ENCODE data around the gene GDA.

The GDA gene

DNA sequence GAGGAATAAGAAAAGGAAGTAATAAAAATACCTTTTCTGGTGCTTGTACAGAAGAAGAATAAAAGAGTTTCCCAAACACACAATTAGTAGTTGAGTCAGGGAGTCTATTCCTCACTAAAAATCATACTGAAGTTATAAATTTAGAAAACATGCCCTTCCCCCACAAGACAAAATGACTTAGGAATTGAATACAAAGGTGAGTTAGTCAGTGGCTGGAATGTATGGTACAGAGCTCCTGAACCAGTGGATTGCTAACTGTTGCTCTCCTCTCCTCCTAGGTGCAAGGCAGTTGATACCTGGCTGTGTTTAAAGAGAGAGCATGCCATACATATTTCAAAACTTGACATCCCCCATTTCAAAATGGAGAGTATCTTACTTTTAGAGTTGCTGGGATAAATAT, 1.9 kb downstream of the GDA start:
- DNase-seq: no peak

- no peak for DNase-seq
These were observed 5.4 kb downstream of the GDA start for GRCh38 chr9:72154468-72155285.

DNA sequence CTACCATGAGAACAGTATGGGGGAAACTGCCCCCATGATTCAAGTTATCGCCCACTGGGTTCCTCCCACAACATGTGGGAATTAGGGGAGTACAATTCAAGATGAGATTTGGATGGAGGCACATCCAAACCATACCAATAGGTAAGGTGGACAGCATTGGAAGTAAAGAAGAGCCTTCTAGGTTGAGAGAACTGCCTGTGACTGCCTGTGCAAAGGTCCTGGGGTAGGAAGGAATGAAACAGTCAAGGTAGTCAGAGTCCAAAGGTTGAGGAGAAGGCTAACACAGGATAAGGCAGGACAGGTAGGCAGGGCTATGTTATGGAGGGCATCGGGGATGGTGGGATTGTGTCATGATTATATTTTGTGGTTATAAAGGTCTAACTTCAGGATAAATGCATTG, 6.1 kb downstream of the GDA start:
- no peak for DNase-seq

DNA sequence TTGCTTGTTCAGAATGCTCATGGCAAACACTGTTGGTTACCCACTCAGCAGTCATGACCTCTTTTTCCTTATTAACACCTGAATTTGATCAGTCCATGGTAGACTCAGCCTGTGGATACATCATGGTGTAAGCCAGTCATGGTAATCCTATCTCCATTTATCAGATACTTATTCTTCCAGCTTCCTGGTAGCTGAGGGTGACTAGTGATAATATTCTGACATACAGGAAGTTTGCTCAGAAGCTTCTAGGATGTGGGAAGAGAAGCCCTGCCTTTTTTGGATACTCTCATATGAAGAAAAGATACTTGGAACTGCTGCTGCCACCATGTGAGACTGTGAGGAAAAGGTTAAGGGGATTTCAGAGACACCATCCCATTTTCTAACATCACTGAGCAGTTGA, 7.3 kb downstream of the GDA start:
- no peak for DNase-seq

DNA sequence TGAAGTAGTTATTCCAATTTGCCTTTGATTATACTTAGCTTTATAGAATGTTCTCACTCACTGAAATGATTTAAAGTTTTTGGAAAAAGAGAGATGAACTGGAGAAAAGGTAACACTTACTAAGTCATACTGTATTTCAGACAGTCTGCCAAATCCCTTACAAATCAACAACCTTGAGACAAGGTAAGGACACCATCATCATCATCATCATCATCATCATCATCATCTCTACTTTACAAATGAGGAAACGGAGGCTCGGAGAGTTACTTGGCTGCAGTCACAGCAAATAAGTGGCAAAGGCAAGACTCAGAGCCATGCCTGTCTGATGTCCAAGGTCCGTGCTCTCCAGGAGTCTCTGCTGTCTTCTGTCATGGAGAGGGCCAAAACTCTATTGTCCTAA, 9.4 kb downstream of the GDA start:
- DNase-seq: no peak

DNA sequence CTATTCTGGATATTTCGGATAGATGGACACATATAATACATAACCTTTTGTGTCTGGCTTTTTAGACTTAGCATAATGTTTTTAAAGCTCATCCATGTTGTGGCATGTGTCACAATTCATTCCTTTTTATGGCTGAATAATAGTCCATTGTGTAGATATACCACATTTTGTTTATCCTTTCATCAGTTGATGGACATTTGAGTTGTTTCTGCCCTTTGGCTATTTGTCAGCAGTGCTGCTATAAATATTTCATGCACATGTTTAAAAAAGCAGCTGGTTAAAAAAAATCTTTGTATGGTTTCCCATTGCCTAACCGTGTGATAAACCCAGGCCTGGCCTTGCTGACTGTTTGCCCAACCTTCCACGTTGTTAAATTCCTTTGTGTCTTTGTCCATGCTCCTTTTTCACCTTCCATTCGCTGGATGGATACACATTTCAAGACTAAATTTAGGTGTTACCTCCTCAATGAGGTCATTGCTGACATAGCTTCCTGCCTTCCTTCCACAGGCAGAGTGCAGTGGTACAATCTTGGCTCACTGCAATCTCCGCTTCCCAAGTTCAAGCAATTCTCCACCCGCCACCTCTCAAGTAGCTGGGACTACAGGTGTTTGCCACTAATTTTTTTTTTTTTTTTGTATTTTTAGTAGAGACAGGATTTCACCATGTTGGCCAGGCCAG, 11.3 kb downstream of the GDA start:
- DNase-seq: no peak

DNA sequence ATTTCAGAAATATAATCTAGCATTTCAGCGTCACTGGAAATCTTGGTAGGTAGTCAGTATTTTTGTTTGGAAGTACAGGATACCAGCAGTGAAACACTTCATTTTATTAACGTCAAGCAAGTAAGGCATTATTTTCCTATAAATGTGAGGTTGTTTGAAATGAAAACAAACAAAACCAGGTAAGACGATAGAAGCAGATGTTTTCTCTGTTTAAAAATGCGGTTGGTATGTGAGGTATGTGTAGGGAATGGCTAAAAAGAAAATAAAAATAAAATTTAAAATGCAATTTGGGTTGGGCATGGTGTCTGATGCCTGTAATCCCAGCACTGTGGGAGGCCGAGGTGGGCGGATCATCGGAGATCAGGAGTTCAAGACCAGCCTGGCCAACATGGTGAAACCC, 16.1 kb downstream of the GDA start:
- DNase-seq: no peak

DNA sequence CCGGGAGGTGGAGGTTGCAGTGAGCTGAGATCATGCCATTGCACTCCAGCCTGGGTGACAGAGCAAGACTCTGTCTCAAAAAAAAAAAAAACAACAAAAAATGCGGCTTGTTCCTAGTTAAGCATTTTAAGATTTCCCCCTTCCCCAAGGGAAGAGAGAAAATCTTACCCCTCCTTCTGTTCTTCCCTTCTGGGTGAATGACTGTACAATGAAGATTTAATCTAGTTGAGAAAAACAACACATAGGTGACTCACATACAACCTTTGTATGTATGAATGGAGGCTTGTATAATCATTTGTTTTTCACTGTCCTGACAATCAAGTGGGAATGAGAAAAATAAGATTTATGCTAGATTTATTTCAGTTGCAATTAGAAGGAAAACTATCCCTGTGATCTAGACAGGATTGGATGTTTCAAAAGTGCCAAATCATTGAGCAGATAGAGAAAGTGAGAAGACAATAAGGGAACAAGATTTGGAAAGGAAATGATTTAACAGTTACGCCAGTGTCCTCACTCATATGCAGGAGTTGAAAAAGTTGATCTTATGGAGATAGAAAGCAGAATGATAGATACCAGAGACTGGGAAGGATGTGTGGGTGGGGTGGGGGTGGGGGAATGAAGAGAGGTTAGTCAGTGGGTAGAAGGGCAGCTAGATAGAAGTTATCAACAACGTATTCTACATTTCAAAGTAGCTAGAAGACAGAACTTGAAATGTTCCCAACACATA, 16.7 kb downstream of the GDA start:
- DNase-seq: no peak

DNA sequence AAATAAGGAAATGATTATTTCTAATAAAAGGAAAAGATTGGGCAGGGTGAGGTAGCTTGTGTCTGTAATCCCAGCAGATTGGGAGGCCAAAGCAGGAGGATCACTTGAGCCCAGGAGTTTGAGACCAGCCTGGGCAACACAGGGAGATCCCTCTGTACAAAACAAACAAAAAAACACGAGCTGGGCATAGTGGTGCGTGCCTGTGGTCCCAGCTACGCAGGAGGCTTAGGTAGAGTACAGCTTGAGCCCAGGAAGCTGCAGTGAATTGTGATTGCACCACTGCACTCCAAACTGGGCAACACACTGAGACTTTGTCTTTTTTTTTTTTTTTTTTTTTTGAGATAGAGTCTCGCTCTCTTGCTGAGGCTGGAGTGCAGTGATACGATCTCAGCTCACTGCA, 18.8 kb downstream of the GDA start:
- DNase-seq: no peak

DNA sequence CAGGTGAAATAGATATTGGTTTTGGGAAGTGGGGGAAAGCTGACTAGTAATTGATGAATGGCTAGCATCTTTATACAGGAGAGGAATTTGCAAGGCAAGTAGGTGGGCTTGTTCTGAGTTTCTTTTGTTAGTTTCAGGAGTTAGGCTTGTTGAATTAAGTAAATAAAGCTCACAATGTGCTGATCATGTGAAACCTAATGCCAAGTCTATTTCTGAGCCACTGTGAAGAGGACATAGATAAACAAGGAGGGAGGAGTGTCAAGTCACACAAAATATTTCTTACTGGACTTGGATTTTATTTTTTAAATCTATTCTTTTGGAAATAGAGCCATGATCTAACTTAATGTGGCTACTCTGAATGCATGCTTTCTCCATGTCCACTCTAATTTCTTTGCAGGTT, 19.9 kb downstream of the GDA start:
- DNase-seq: no peak

DNA sequence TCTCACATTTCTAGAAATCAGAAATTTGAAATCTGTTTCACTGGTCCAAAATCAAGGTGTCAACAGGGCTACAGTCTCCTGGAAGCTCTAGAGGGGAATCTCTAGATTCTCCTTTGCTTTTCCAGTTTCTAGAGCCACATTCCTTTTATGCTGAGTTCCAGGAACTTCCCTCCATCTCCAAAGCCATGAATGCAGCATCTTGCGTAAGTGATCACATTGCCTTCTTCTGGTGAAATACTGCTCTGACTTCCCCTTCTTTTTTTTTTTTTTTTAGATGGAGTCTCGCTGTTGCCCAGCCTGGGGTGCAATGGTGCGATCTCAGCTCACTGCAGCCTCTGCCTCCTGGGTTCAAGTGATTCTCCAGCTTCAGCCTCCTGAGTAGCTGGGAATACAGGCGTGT, 23.8 kb downstream of the GDA start:
- no peak for DNase-seq

- DNase-seq: no peak
These were observed 36.3 kb downstream of the GDA start for GRCh38 chr9:72185561-72185960.

- DNase-seq: no peak
These were observed 38.0 kb downstream of the GDA start for GRCh38 chr9:72187121-72187695.

DNA sequence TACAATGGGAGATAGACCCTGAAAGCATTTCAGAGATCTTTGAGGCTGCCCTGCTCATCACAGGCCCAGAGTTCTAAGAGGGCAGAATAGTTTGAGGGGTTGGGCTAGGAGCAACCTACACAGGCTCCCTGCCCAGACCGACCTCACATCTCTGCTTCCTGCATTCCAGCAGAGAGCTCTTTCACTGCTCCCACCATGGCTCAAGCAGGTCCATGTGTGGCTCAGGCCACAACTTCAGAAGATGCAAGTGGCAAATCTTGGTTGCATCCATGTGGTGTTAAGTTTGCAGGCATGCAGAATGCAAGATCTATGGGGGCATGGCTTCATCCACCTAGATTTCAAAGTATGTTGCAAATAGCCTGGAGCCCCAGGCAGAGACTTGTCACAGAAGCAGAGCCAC, 39.0 kb downstream of the GDA start:
- no peak for DNase-seq

- no peak for DNase-seq
These were observed 44.2 kb downstream of the GDA start for GRCh38 chr9:72193478-72193881.

GRCh38 chr9:72199238-72199637, 50.0 kb downstream of the GDA start:
- DNase-seq: no peak

DNA sequence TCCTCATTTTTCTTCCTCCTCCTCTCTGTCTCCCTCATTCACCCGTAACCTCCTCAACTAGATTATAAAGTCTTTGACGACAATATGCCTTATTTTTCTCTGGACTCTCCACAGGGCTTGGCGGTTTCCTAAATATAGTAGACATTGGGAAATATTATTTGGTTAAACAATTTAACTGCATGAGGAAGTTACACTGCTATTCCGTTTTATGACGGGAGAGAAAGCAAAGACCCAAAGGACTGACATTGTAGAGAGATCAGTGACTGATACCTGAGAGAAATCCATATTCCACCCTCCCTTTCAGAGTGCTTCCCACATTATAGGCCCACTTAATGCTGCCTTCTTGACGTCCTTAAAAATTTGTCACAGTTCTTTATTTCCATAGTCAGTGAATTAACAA, 51.2 kb downstream of the GDA start:
- no peak for DNase-seq

DNA sequence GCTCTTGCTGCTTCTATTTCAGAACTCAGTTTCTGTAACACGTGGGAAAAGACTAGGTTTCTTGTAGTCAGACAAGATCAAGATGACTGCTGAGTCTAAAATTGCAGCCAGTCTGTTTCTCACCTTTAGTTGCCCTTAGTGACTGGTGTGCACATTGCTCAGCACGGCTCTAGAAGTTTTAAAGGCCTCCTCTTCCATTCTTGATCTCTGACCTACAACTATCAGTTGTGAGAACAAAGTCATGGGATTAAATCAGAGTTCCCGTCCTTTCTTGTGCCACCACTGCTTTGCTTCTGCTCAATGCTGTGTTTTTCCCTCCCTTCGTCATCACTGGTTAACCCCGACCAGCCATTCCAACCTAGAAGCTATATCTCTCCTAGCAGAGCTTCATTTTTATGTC, 52.8 kb downstream of the GDA start:
- no peak for DNase-seq

DNA sequence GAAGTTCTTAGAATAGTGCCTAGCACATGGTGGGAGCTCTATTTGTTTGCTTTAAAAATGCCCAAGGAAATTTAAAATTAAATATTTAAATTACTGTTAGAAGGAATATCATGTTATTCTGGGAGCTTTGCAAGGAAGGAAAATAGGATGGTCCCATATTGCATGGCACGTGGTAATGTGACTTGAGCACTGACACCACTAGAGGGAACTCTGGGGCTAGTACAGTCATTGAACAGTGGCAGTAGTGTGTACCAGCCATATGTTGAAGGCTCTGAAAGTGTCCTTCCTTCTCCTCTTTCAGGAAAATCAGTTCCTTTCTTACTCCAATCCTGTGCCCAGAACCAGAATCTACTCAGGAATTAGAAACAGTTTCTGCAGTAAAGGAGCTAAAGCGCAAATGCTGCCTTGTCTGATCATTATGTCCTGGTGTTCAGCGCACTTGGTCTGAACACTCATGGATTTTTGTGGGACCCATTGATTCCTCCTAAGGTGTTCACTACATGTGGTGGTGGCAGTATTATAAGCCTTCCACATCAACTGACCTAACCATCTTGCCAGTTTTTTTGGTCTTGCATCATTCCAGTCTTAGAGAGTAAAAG, 54.1 kb downstream of the GDA start:
- no peak for DNase-seq

DNA sequence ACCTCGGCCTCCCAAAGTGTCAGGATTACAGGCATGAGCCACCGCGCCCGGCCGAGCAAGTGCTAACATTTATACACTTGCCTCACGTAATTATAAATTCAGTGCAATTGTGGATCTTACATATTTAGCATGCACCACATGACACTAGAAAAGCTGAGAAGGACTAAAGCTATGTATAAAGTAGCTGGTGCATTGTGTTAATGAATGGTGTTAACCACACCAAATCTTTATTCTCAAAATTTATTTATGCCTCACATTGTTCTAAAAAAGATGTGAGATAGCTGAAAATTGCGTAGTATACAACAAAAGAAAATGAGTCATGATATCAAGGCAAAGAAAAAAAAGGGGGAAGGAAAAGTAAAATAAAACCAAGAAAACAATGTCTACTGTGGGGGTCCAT, 54.8 kb downstream of the GDA start:
- DNase-seq: no peak

GRCh38 chr9:72205513-72205912, 56.3 kb downstream of the GDA start:
- DNase-seq: no peak

DNA sequence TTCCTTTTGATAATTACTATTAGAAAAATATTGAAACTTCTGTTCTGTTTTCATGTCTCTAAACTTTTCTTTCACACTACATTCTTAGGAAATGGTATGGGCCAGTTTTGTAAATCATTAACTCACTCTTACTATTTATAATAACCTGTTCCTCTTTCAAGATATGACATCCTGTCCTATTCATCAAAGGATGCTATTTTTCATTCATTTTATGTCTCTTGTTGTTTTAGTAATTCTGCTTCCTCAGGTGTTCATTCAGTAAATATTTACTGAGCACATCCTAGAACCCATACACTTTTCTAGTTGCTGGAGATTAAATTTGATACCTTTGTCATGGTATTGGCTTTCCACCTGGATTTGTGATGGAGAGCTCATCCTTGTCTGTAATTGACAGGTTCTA, 58.0 kb downstream of the GDA start:
- DNase-seq: no peak

- no peak for DNase-seq
These were observed 61.3 kb downstream of the GDA start for GRCh38 chr9:72210522-72210921.
